ENCODE results near the gene CEBPB. TPM values are rescaled to one million over a fixed set of nuclear protein-coding genes. Genes with fewer than 3 reads are reported as not detected.

CEBPB gene
- polyA plus RNA-seq, 1 donor (not counting 4 experiments of a cell fraction or from before 2014, with no cell fraction given), result 15.8 TPM

GRCh38 chr20:50213531-50214106, 23.0 kb downstream of the CEBPB start:
- Histone ChIP-seq H3K79me2 (ENCODE audit: control insufficient read depth, insufficient read depth, low read length) (no peaks in the 10 kb centered on the region), H3K9ac (ENCODE audit: control insufficient read depth, extremely low read depth, insufficient read depth, low read length) (no peak overlapping the region), H3K9me1 (ENCODE audit: control insufficient read depth, extremely low read depth, insufficient read depth, low read length) (no peaks in the 10 kb centered on the region), H4K20me1 (ENCODE audit: control insufficient read depth, extremely low read depth, insufficient read depth, low read length) (no peaks in the 10 kb centered on the region), H3K4me3 (ENCODE audit: control insufficient read depth in 2 of 3, extremely low read depth in 1 of 3, insufficient read depth in 2 of 3, low read depth in 1 of 3, low read length in 3 of 3) (no peak overlapping the region), H3K4me2 (ENCODE audit: control insufficient read depth, extremely low read depth, insufficient read depth, low read depth, low read length) (no peak overlapping the region), H3K27me3 (ENCODE audit: control insufficient read depth, extremely low read depth, insufficient read depth, low read length) (peaks cover 5% of the 10 kb centered on the region), H3K27ac (ENCODE audit: control insufficient read depth, insufficient read depth, low read length) (no peak overlapping the region), H2AFZ (ENCODE audit: control insufficient read depth, low read length) (no peak overlapping the region), H3K9me3 (ENCODE audit: control insufficient read depth, low read depth, low read length) (no peaks in the 10 kb centered on the region), H3K36me3 (ENCODE audit: control insufficient read depth in 2 of 2, extremely low read depth in 1 of 2, insufficient read depth in 2 of 2, low read length in 2 of 2) (no peaks in the 10 kb centered on the region), H3K4me1 (ENCODE audit: control insufficient read depth, extremely low read depth, insufficient read depth, low read length) (no peaks in the 10 kb centered on the region)
- FAIRE-seq, result no peak
- DNase-seq (ENCODE audit: low read depth, low spot score), result no peak
- dilution Hi-C loops (cut with MboI; ENCODE audit: extremely low pct_ligation_motif_present, low sequenced_read_pairs), result no loop called here
- no peak for TF ChIP-seq CTCF (optimal IDR thresholded peaks at IDR 0.05 in 1 of 3, IDR thresholded peaks at IDR 0.05 in 1 of 3, conservative IDR thresholded peaks at IDR 0.05 in 1 of 3; ENCODE audit: extremely low read depth in 1 of 3, insufficient read depth in 2 of 3, low read length in 3 of 3)
- no peak for TF ChIP-seq EZH2 (IDR thresholded peaks at IDR 0.05; ENCODE audit: low read length)

DNA sequence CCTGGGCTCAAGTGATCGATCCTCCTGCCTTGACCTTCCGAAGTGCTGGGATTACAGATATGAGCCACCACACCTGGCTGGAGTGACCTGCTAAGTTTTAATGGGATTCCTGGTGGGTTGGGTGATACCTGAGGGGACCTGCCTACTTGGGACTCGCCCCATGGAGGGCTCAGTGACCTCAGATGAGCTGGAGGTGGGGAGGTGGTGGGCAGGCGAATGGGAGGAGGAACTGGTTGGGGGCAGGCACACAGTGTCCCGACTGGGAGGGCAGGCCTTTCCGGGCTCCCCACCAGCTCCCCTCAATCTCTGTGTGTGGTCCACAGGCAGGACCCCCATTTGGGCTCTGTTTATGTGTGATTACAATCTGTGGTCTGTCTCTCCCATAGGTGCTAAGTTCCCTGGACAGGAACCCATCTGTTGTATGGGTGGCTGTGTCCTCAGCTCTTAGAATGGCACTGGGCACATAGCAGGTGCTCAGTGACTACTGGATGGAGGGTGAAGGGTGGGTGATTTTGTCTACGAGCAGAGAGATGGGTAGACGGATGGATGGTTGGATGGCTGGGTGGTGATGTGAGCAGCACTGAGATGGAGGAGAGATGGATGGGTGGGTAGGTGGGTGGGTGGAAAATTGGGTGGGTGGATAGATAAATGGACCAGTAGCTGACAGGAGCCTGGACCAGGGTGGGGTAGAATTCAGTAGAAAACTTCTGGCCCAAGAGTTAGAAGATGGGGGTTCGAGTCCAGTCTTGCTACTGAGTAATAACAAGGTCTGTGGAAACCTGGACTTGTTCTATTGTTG, 23.8 kb downstream of the CEBPB start:
- no peak for FAIRE-seq
- Histone ChIP-seq H3K9me3 (ENCODE audit: control insufficient read depth, low read depth, low read length) (no peaks in the 10 kb centered on the region), H3K4me2 (ENCODE audit: control insufficient read depth, extremely low read depth, insufficient read depth, low read depth, low read length) (no peak overlapping the region)

More for the DNA sequence above, 23.8 kb downstream of the CEBPB start:
- TF ChIP-seq CTCF (optimal IDR thresholded peaks at IDR 0.05 in 1 of 3, IDR thresholded peaks at IDR 0.05 in 1 of 3, conservative IDR thresholded peaks at IDR 0.05 in 1 of 3; ENCODE audit: extremely low read depth in 1 of 3, insufficient read depth in 2 of 3, low read length in 3 of 3) (no peak), EZH2 (IDR thresholded peaks at IDR 0.05; ENCODE audit: low read length) (no peak)
- H3K27me3 ChIP-seq (ENCODE audit: control insufficient read depth, extremely low read depth, insufficient read depth, low read length), result peaks cover 5% of the 10 kb centered on the region
- H4K20me1 ChIP-seq (ENCODE audit: control insufficient read depth, extremely low read depth, insufficient read depth, low read length), result no peaks in the 10 kb centered on the region
- no peak for DNase-seq (ENCODE audit: low read depth, low spot score)
- dilution Hi-C loops (cut with MboI; ENCODE audit: extremely low pct_ligation_motif_present, low sequenced_read_pairs), result no loop called here
- H3K36me3 ChIP-seq (ENCODE audit: control insufficient read depth in 2 of 2, extremely low read depth in 1 of 2, insufficient read depth in 2 of 2, low read length in 2 of 2), result no peaks in the 10 kb centered on the region
- no peak overlapping the region for H3K27ac ChIP-seq (ENCODE audit: control insufficient read depth, insufficient read depth, low read length)
- no peaks in the 10 kb centered on the region for H3K9me1 ChIP-seq (ENCODE audit: control insufficient read depth, extremely low read depth, insufficient read depth, low read length)
- no peak overlapping the region for H2AFZ ChIP-seq (ENCODE audit: control insufficient read depth, low read length)
- H3K79me2 ChIP-seq (ENCODE audit: control insufficient read depth, insufficient read depth, low read length), result no peaks in the 10 kb centered on the region
- H3K4me1 ChIP-seq (ENCODE audit: control insufficient read depth, extremely low read depth, insufficient read depth, low read length), result no peaks in the 10 kb centered on the region
- no peak overlapping the region for H3K4me3 ChIP-seq (ENCODE audit: control insufficient read depth in 2 of 3, extremely low read depth in 1 of 3, insufficient read depth in 2 of 3, low read depth in 1 of 3, low read length in 3 of 3)
- no peak overlapping the region for H3K9ac ChIP-seq (ENCODE audit: control insufficient read depth, extremely low read depth, insufficient read depth, low read length)
